SK-N-MC (cell line): Measurements from ENCODE around the gene CLASP2.

ENCODE experiments used
- DNase-seq: peaks from one replicate; pipeline ENCODE4 v3.0.0-alpha.2; 2011; ENCODE audit warnings: low read depth, low spot score
- H3K27ac ChIP-seq: fragments of 200-600 bp; sonication (generic); 2 replicates; pipeline ENCODE4 v1.5.1; 2016; ENCODE audit warnings: mixed run types
- H3K36me3 ChIP-seq: fragments of 200-600 bp; sonication (generic); 2 replicates; pipeline ENCODE4 v1.6.1; 2017; ENCODE audit warnings: antibody characterized with exemption, low read length, mixed read lengths; ENCODE audit not compliant: insufficient read depth
- H3K4me3 ChIP-seq: fragments of 200-600 bp; sonication (generic); 2 replicates; pipeline ENCODE4 v1.5.1; 2016
- H3K9ac ChIP-seq: fragments of 200-600 bp; sonication (generic); 2 replicates; pipeline ENCODE4 v1.8.0; 2017; ENCODE audit warnings: mixed run types, mixed read lengths; ENCODE audit not compliant: insufficient read length
- H3K9me3 ChIP-seq: fragments of 200-600 bp; sonication (generic); 2 replicates; pipeline ENCODE4 v1.6.1; 2017; ENCODE audit warnings: low read depth, mild to moderate bottlenecking, antibody characterized with exemption, low read length, moderate library complexity, mixed read lengths
- EZH2 ChIP-seq: fragments of 200-600 bp; sonication (generic); IDR thresholded peaks from one replicate; pipeline ENCODE4 v1.6.1; 2017; ENCODE audit warnings: antibody characterized with exemption
- FOXP2 ChIP-seq: optimal IDR thresholded peaks from 2 replicates; pipeline ENCODE3; 2011; ENCODE audit warnings: mild to moderate bottlenecking, moderate library complexity; ENCODE audit not compliant: insufficient read depth; ENCODE audit errors: extremely low read length, control extremely low read depth
- POLR2AphosphoS5 ChIP-seq: IDR thresholded peaks from 2 replicates; pipeline ENCODE4 v1.6.1; 2012; ENCODE audit warnings: mild to moderate bottlenecking, low read depth, low read length, borderline replicate concordance

The CLASP2 gene

GRCh38 chr3:33650495-33650894 lies 67.6 kb downstream of the CLASP2 start:
- Histone ChIP-seq H3K36me3 (no peaks in the 10 kb centered on the region), H3K9ac (no peak overlapping the region), H3K9me3 (no peaks in the 10 kb centered on the region), H3K27ac (no peak overlapping the region), H3K4me3 (no peak overlapping the region)
- no peak for DNase-seq
- TF ChIP-seq POLR2AphosphoS5 = no peak
- no peak for TF ChIP-seq FOXP2
- TF ChIP-seq EZH2 = no peak

- Histone ChIP-seq H3K36me3 (no peaks in the 10 kb centered on the region), H3K27ac (no peak overlapping the region), H3K9me3 (no peaks in the 10 kb centered on the region), H3K4me3 (no peak overlapping the region), H3K9ac (no peak overlapping the region)
- DNase-seq = no peak
- TF ChIP-seq EZH2 (no peak), FOXP2 (no peak), POLR2AphosphoS5 (no peak)
Observed at GRCh38 chr3:33648793-33649192, 69.3 kb downstream of the CLASP2 start.

- Histone ChIP-seq H3K9ac (no peak overlapping the region), H3K4me3 (no peak overlapping the region), H3K27ac (no peak overlapping the region), H3K9me3 (no peaks in the 10 kb centered on the region), H3K36me3 (no peaks in the 10 kb centered on the region)
- no peak for TF ChIP-seq EZH2
- no peak for TF ChIP-seq POLR2AphosphoS5
- no peak for TF ChIP-seq FOXP2
- no peak for DNase-seq
Observed at GRCh38 chr3:33646406-33646805, 71.6 kb downstream of the CLASP2 start.

- H3K9me3 ChIP-seq = no peaks in the 10 kb centered on the region
- DNase-seq = no peak
- H3K4me3 ChIP-seq = peak overlapping the region; percentile 79
- H3K36me3 ChIP-seq = no peaks in the 10 kb centered on the region
- TF ChIP-seq EZH2 (no peak), FOXP2 (no peak), POLR2AphosphoS5 (no peak)
- H3K27ac ChIP-seq = peak overlapping the region; percentile 87
- H3K9ac ChIP-seq = peak overlapping the region; percentile 74
Observed at GRCh38 chr3:33645060-33645647, 72.9 kb downstream of the CLASP2 start.

- TF ChIP-seq FOXP2 (no peak), EZH2 (no peak), POLR2AphosphoS5 (no peak)
- no peak for DNase-seq
- peak overlapping the region; percentile 79 for H3K4me3 ChIP-seq
- no peaks in the 10 kb centered on the region for H3K36me3 ChIP-seq
- H3K27ac ChIP-seq = peak overlapping the region; percentile 87
- H3K9ac ChIP-seq = peak overlapping the region; percentile 74
- no peaks in the 10 kb centered on the region for H3K9me3 ChIP-seq
Observed at GRCh38 chr3:33644582-33644981, 73.5 kb downstream of the CLASP2 start.

GRCh38 chr3:33642806-33643205 lies 75.2 kb downstream of the CLASP2 start:
- H3K36me3 ChIP-seq = peaks cover 6% of the 10 kb centered on the region; the same call in 1 of the 2 replicates
- peak overlapping the region; percentile 79 for H3K4me3 ChIP-seq
- TF ChIP-seq FOXP2 = no peak
- TF ChIP-seq POLR2AphosphoS5 = no peak
- no peak for TF ChIP-seq EZH2
- H3K9ac ChIP-seq = no peak overlapping the region
- H3K27ac ChIP-seq = peak overlapping the region; percentile 30; the same call in 1 of the 2 replicates
- no peaks in the 10 kb centered on the region for H3K9me3 ChIP-seq
- DNase-seq = no peak

- no peak for TF ChIP-seq EZH2
- TF ChIP-seq POLR2AphosphoS5 = no peak
- TF ChIP-seq FOXP2 = no peak
- Histone ChIP-seq H3K36me3 (peaks cover 6% of the 10 kb centered on the region; the same call in 1 of the 2 replicates), H3K4me3 (no peak overlapping the region), H3K27ac (no peak overlapping the region), H3K9ac (no peak overlapping the region), H3K9me3 (no peaks in the 10 kb centered on the region)
- no peak for DNase-seq
Observed at GRCh38 chr3:33639889-33640288, 78.2 kb downstream of the CLASP2 start.

GRCh38 chr3:33637482-33637881 lies 80.6 kb downstream of the CLASP2 start:
- Histone ChIP-seq H3K4me3 (no peak overlapping the region), H3K9me3 (no peaks in the 10 kb centered on the region), H3K27ac (no peak overlapping the region), H3K36me3 (peaks cover 6% of the 10 kb centered on the region; the same call in 1 of the 2 replicates), H3K9ac (no peak overlapping the region)
- TF ChIP-seq EZH2 (no peak), POLR2AphosphoS5 (no peak), FOXP2 (no peak)
- no peak for DNase-seq
